Upper lobe of left lung (tissue), 6 donors: ENCODE measurements around the gene FOXO3. TPM values are rescaled to one million over a fixed set of nuclear protein-coding genes. Genes with fewer than 3 reads are reported as not detected.
A peak's percentile ranks its signal among the peaks of the same experiment; 100 is the strongest.

ENCODE experiments used
- ATAC-seq, 2 donors: fragments of 200-7000 bp; cut with Tn5 transposase; one replicate each; pipeline ENCODE4 v1.9.1; 2022; ENCODE audit warnings: mild to moderate bottlenecking in 2 of 2, moderate library complexity in 2 of 2; ENCODE audit not compliant: low FRiP score in 2 of 2
- DNase-seq, 2 donors: peaks; one replicate each; pipeline ENCODE4 v3.0.0-alpha.2; 2019 to 2020
- H3K27ac ChIP-seq, 4 donors: fragments of 200-600 bp; sonication (generic); one replicate each; pipeline ENCODE4 v1.5.1; 2016 to 2019
- H3K27me3 ChIP-seq, 4 donors: fragments of 200-600 bp; sonication (generic); one replicate each; pipeline ENCODE4 v1.5.1; 2017 to 2019
- H3K36me3 ChIP-seq, 4 donors: fragments of 200-600 bp; sonication (generic); one replicate each; pipeline ENCODE4 v1.5.1; 2016 to 2019
- H3K4me1 ChIP-seq, 4 donors: fragments of 200-600 bp; sonication (generic); one replicate each; pipeline ENCODE4 v1.5.1; 2018 to 2019
- H3K4me3 ChIP-seq, 4 donors: fragments of 200-600 bp; sonication (generic); one replicate each; pipeline ENCODE4 v1.5.1; 2017 to 2019; ENCODE audit warnings: mild to moderate bottlenecking in 2 of 4, moderate library complexity in 1 of 4
- H3K9me3 ChIP-seq, 4 donors: fragments of 200-600 bp; sonication (generic); one replicate each; pipeline ENCODE4 v1.5.1; 2018 to 2019
- EP300 ChIP-seq, 4 donors: sonication (generic); formaldehyde crosslinking; IDR thresholded peaks; one replicate each; pipeline ENCODE4 v1.5.1; 2017; ENCODE audit warnings: antibody characterized with exemption in 4 of 4, control low read depth in 2 of 4
- POLR2A ChIP-seq, 4 donors: fragments of 450-650 bp; IDR thresholded peaks; one replicate each; pipeline ENCODE4 v1.5.1; 2016 to 2017; ENCODE audit warnings: antibody characterized with exemption in 4 of 4, mild to moderate bottlenecking in 2 of 4
- POLR2AphosphoS5 ChIP-seq, 2 donors: sonication (generic); formaldehyde crosslinking; IDR thresholded peaks; one replicate each; pipeline ENCODE4 v1.5.1; 2017; ENCODE audit warnings: antibody characterized with exemption in 2 of 2
- WGBS, 2 donors: methylation state at CpG; one replicate each; pipeline ENCODE4 v1.1.5; 2017 to 2018; 5-methylcytosine and 5-hydroxymethylcytosine counted together
- total RNA-seq, 6 donors: library from RNA; depleted of rRNA in 4 of 6; stranded (reverse); fragments of >200 nt in 4 of 6; gene quantifications; one replicate each; pipeline versions ENCODE4 v1.1.0 to v1.2.1, GENCODE V29; 2016 to 2021
- TF ChIP-seq, protein P1 (sequence below), 6 experiments: fragments of 450-650 bp in 4 of 6; fragments of 200-600 bp in 2 of 6; sonication (generic) in 2 of 6; IDR thresholded peaks; one replicate each; pipeline ENCODE4 v1.5.1; 2016 to 2019; ENCODE audit warnings: antibody characterized with exemption in 6 of 6
- donor health status: DM: no; HTN: no; CAD: no; lungs with moderate emphysema.
- donor health status: DM: no; HTN: yes; CAD: no; lungs with severe emphysema.

Gene FOXO3
- total RNA-seq, 6 donors from 2014 or later = 52.6 to 101 (median 71.9) TPM

- Histone ChIP-seq H3K4me3 (no peak overlapping the region), H3K27ac (peak overlapping the region in 2 of 4 donors; percentile 6 to 66), H3K36me3 (peaks cover 0 to 9% (median 3%) of the 10 kb centered on the region in 4 donors), H3K27me3 (no peaks in the 10 kb centered on the region), H3K4me1 (peaks cover 23 to 41% (median 36%) of the 10 kb centered on the region in 4 donors), H3K9me3 (no peaks in the 10 kb centered on the region)
- ATAC-seq (no peak), DNase-seq (no peak)
- WGBS, 2 donors = 74 to 79% methylated on average over 4 of the region's 4 CpGs
- TF ChIP-seq POLR2A (IDR thresholded peaks at IDR 0.05) = no peak
- TF ChIP-seq, protein P1, sequence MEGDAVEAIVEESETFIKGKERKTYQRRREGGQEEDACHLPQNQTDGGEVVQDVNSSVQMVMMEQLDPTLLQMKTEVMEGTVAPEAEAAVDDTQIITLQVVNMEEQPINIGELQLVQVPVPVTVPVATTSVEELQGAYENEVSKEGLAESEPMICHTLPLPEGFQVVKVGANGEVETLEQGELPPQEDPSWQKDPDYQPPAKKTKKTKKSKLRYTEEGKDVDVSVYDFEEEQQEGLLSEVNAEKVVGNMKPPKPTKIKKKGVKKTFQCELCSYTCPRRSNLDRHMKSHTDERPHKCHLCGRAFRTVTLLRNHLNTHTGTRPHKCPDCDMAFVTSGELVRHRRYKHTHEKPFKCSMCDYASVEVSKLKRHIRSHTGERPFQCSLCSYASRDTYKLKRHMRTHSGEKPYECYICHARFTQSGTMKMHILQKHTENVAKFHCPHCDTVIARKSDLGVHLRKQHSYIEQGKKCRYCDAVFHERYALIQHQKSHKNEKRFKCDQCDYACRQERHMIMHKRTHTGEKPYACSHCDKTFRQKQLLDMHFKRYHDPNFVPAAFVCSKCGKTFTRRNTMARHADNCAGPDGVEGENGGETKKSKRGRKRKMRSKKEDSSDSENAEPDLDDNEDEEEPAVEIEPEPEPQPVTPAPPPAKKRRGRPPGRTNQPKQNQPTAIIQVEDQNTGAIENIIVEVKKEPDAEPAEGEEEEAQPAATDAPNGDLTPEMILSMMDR (IDR thresholded peaks at IDR 0.05) = no peak
- no peak for TF ChIP-seq POLR2AphosphoS5 (IDR thresholded peaks at IDR 0.05)
- no peak for TF ChIP-seq EP300 (IDR thresholded peaks at IDR 0.05)
Measured at GRCh38 chr6:108685970-108686369, 125.3 kb downstream of the FOXO3 start.

GRCh38 chr6:108686896-108687295 lies 126.2 kb downstream of the FOXO3 start:
- H3K4me3 ChIP-seq = no peak overlapping the region
- no peaks in the 10 kb centered on the region for H3K27me3 ChIP-seq
- peaks cover 0 to 9% (median 3%) of the 10 kb centered on the region in 4 donors for H3K36me3 ChIP-seq
- TF ChIP-seq, protein P1 (IDR thresholded peaks at IDR 0.05) = no peak
- TF ChIP-seq POLR2A (IDR thresholded peaks at IDR 0.05) = no peak
- TF ChIP-seq POLR2AphosphoS5 (IDR thresholded peaks at IDR 0.05) = no peak
- TF ChIP-seq EP300 (IDR thresholded peaks at IDR 0.05) = no peak
- no peak for ATAC-seq
- no peak overlapping the region for H3K27ac ChIP-seq
- no peaks in the 10 kb centered on the region for H3K9me3 ChIP-seq
- WGBS, 2 donors = 88 to 98% methylated on average over 6 of the region's 6 CpGs
- no peak for DNase-seq
- peaks cover 23 to 41% (median 36%) of the 10 kb centered on the region in 4 donors for H3K4me1 ChIP-seq

DNA sequence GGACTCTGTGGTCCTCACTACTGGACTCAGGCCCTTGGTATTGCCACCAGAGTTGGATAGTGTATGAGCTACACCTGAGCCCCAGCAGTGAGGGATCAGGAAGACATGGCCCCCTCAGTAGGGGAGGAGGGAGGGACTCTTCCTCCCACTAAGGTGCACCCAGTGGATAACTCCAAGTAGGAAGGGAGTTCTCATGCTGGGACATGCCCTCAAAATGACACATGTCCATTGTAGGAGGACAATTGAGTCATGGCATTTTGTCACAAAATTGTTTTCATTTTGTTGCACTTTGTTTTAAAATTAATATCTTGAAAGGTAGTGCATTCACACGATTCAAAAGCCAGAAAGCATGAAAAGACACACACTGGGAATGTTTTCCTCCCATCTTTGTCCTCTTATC lies 127.2 kb downstream of the FOXO3 start:
- Histone ChIP-seq H3K27me3 (no peaks in the 10 kb centered on the region), H3K36me3 (peaks cover 0 to 9% (median 3%) of the 10 kb centered on the region in 4 donors), H3K4me1 (peaks cover 23 to 40% (median 34%) of the 10 kb centered on the region in 4 donors), H3K9me3 (no peaks in the 10 kb centered on the region), H3K27ac (peak overlapping the region in 1 of 4 donors; percentile 5), H3K4me3 (no peak overlapping the region)
- TF ChIP-seq POLR2A (IDR thresholded peaks at IDR 0.05) (no peak), EP300 (IDR thresholded peaks at IDR 0.05) (no peak), POLR2AphosphoS5 (IDR thresholded peaks at IDR 0.05) (no peak)
- TF ChIP-seq, protein P1 (IDR thresholded peaks at IDR 0.05) = no peak
- WGBS, 2 donors = 90 to 97% methylated on average over 1 of the region's 1 CpG
- ATAC-seq = no peak
- DNase-seq = no peak

DNA sequence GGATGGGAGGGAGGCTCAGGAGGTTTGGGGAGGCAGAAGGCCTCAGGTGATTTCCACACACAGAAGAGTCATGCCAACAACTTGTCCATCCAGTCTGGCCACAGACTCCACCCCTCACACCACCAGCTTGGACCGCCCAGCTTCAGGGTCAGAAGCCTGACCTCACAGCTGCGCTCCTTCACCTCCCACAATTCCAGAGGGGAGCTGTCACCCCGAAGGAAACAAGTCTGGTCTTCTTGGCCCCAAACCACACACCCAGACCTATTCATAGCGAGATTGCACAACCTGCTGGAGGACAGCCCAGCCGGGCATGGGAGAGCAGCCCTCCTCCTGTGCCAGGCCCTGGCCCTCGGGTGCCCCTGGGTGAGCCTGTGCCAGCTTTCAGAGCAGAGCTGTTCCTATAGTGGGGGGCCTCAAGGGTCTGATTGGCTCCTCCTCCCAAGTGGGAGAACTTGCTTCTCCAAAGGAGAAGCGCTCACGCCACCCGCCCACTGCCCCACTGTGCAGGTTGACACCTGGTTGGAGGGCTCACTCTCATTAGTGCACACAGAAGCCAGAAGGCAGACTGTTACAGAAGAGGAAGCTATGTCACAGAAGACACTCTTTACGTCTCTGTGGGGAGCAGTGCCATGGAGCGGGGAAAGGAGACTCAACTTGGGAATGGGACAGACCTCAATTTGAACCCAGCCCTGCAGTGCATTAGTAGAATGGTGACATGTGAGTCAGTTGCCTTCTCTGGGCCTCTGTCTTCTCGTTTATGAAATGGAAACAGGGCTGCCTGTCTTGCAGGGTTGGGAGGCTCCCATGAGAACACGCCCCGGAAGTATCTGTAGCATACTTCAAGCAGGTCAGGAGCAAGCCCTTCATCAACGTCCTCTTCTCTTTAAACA lies 128.8 kb downstream of the FOXO3 start:
- no peaks in the 10 kb centered on the region for H3K27me3 ChIP-seq
- DNase-seq (peak; percentile 81 to 95), ATAC-seq (peak; percentile 78 to 95)
- WGBS, 2 donors = 40 to 52% methylated on average over 11 to 15 of the region's 15 CpGs
- no peak overlapping the region for H3K4me3 ChIP-seq
- H3K9me3 ChIP-seq = no peaks in the 10 kb centered on the region
- peaks cover 23 to 36% (median 35%) of the 10 kb centered on the region in 4 donors for H3K4me1 ChIP-seq
- peaks cover 0 to 9% (median 3%) of the 10 kb centered on the region in 4 donors for H3K36me3 ChIP-seq
- peak overlapping the region; percentile 68 to 81 (median 76) for H3K27ac ChIP-seq
- peak; percentile 92 to 95 for TF ChIP-seq POLR2AphosphoS5 (IDR thresholded peaks at IDR 0.05)
- TF ChIP-seq POLR2A (IDR thresholded peaks at IDR 0.05) = peak in 1 of 4 donors; percentile 18
- peak in 2 of 4 donors; percentile 68 to 94 for TF ChIP-seq EP300 (IDR thresholded peaks at IDR 0.05)
- TF ChIP-seq, protein P1 (IDR thresholded peaks at IDR 0.05) = no peak
